Endodermal cell (in vitro differentiated cells): ENCODE data around the gene CASP6. TPM values are rescaled to one million over a fixed set of nuclear protein-coding genes. Genes with fewer than 3 reads are reported as not detected.

Experiments
- DNase-seq: peaks from one replicate; pipeline ENCODE4 v3.0.0-alpha.2; 2017
- H3K27ac ChIP-seq: 2 replicates; pipeline ENCODE4 v1.5.1; 2013; ENCODE audit warnings: mild to moderate bottlenecking, low read depth, low read length, moderate library complexity
- H3K27me3 ChIP-seq: 2 replicates; pipeline ENCODE4 v1.6.1; 2013; ENCODE audit warnings: mild to moderate bottlenecking, low read length, moderate library complexity; ENCODE audit not compliant: insufficient read depth, control insufficient read depth, poor library complexity, severe bottlenecking
- H3K36me3 ChIP-seq: 2 replicates; pipeline ENCODE4 v1.7.0; 2013; ENCODE audit warnings: mild to moderate bottlenecking, low read length, moderate library complexity; ENCODE audit not compliant: control insufficient read depth, insufficient read depth
- H3K4me1 ChIP-seq: one replicate; pipeline ENCODE4 v1.7.0; 2013; ENCODE audit warnings: low read length; ENCODE audit not compliant: control insufficient read depth, insufficient read depth
- H3K4me3 ChIP-seq: 2 replicates; pipeline ENCODE4 v1.5.1; 2013; ENCODE audit warnings: mild to moderate bottlenecking, low read length, moderate library complexity
- H3K9ac ChIP-seq: 2 replicates; pipeline ENCODE4 v1.6.1; 2013; ENCODE audit warnings: mild to moderate bottlenecking, low read length, moderate library complexity; ENCODE audit not compliant: poor library complexity, severe bottlenecking; ENCODE audit errors: extremely low read depth
- H3K9me3 ChIP-seq: 2 replicates; pipeline ENCODE4 v1.6.1; 2013; ENCODE audit warnings: mild to moderate bottlenecking, low read length, moderate library complexity; ENCODE audit not compliant: control insufficient read depth
- H3K27ac Mint-ChIP-seq: 2 replicates; pipeline ENCODE4 v1.8.0; 2020; ENCODE audit warnings: mixed read lengths
- H3K27me3 Mint-ChIP-seq: 2 replicates; pipeline ENCODE4 v1.8.0; 2021; ENCODE audit warnings: mild to moderate bottlenecking, mixed read lengths; ENCODE audit not compliant: insufficient read depth
- H3K36me3 Mint-ChIP-seq: 2 replicates; pipeline ENCODE4 v1.8.0; 2020; ENCODE audit warnings: low read depth, mixed read lengths
- H3K4me1 Mint-ChIP-seq: 2 replicates; pipeline ENCODE4 v1.8.0; 2020; ENCODE audit warnings: mixed read lengths
- H3K4me3 Mint-ChIP-seq: 2 replicates; pipeline ENCODE4 v1.8.0; 2020; ENCODE audit warnings: mild to moderate bottlenecking, moderate library complexity, mixed read lengths
- H3K9me3 Mint-ChIP-seq: 2 replicates; pipeline ENCODE4 v1.8.0; 2020; ENCODE audit warnings: mild to moderate bottlenecking, mixed read lengths
- CTCF ChIP-seq: fragments of 200-600 bp; sonication (generic); conservative IDR thresholded peaks from 2 replicates; pipeline ENCODE4 v1.5.0; 2021; ENCODE audit warnings: antibody characterized with exemption, mild to moderate bottlenecking
- WGBS, 2 experiments: methylation state at CpG; one replicate each; pipeline versions ENCODE4 v1.1.5 to v1.1.7; 2013; ENCODE audit warnings: missing lambda C conversion rate in 2 of 2, mixed read lengths in 1 of 2; ENCODE audit not compliant: insufficient coverage in 1 of 2, insufficient read length in 1 of 2; 5-methylcytosine and 5-hydroxymethylcytosine counted together
- total RNA-seq, 2 donors: library from RNA; stranded (reverse); fragmentation: NEBNext Ultra II Directional in 1 of 2; extraction: Animal tissue kit (Norgen Biotek cat#: 25700) in 1 of 2; gene quantifications; 2 replicates in 1 of 2; 3 replicates in 1 of 2; pipeline ENCODE4 v1.2.1, GENCODE V29; 2021

CASP6 gene
- total RNA-seq, 2 donors from 2014 or later: 20.9 to 21.8 TPM

GRCh38 chr4:109690690-109691410 is 12.4 kb downstream of the CASP6 start:
- no peaks in the 10 kb centered on the region for H3K27me3 ChIP-seq
- peaks cover 42% of the 10 kb centered on the region for H3K36me3 Mint-ChIP-seq
- no peak overlapping the region for H3K27ac ChIP-seq
- no peaks in the 10 kb centered on the region for H3K4me1 ChIP-seq
- DNase-seq: no peak
- no peaks in the 10 kb centered on the region for H3K27me3 Mint-ChIP-seq
- no peaks in the 10 kb centered on the region for H3K4me1 Mint-ChIP-seq
- no peak for TF ChIP-seq CTCF
- H3K4me3 ChIP-seq: no peak overlapping the region
- no peak overlapping the region for H3K27ac Mint-ChIP-seq
- H3K4me3 Mint-ChIP-seq: no peak overlapping the region
- H3K9ac ChIP-seq: no peak overlapping the region
- WGBS, 2 experiments: 98 to 100% methylated on average over 4 to 6 of the region's 6 CpGs
- no peaks in the 10 kb centered on the region for H3K9me3 ChIP-seq
- peaks cover 36% of the 10 kb centered on the region for H3K36me3 ChIP-seq
- H3K9me3 Mint-ChIP-seq: no peaks in the 10 kb centered on the region

- Mint-ChIP-seq H3K4me3 (no peak overlapping the region), H3K36me3 (peaks cover 19% of the 10 kb centered on the region), H3K9me3 (peaks cover 15% of the 10 kb centered on the region), H3K27ac (no peak overlapping the region), H3K27me3 (peaks cover 8% of the 10 kb centered on the region), H3K4me1 (peaks cover 11% of the 10 kb centered on the region)
- TF ChIP-seq CTCF: no peak
- no peak overlapping the region for H3K27ac ChIP-seq
- no peak for DNase-seq
- no peaks in the 10 kb centered on the region for H3K4me1 ChIP-seq
- peaks cover 10% of the 10 kb centered on the region for H3K9me3 ChIP-seq
- H3K9ac ChIP-seq: no peak overlapping the region
- no peaks in the 10 kb centered on the region for H3K27me3 ChIP-seq
- no peak overlapping the region for H3K4me3 ChIP-seq
- peaks cover 6% of the 10 kb centered on the region for H3K36me3 ChIP-seq
These were observed 18.5 kb downstream of the CASP6 start for GRCh38 chr4:109684727-109685126.

- Histone ChIP-seq H3K9me3 (peaks cover 17% of the 10 kb centered on the region), H3K9ac (no peak overlapping the region), H3K4me1 (no peaks in the 10 kb centered on the region), H3K27me3 (no peaks in the 10 kb centered on the region), H3K4me3 (no peak overlapping the region), H3K27ac (no peak overlapping the region), H3K36me3 (peaks cover 6% of the 10 kb centered on the region)
- no peak for DNase-seq
- no peak for TF ChIP-seq CTCF
- Mint-ChIP-seq H3K4me3 (no peak overlapping the region), H3K27me3 (peaks cover 8% of the 10 kb centered on the region), H3K4me1 (peaks cover 11% of the 10 kb centered on the region), H3K36me3 (peaks cover 20% of the 10 kb centered on the region), H3K27ac (no peak overlapping the region), H3K9me3 (peaks cover 25% of the 10 kb centered on the region)
- WGBS, 2 experiments: 93% methylated on average over 6 of the region's 6 CpGs; no CpG with 5 or more reads in 1 of the 2 experiments
These were observed 19.5 kb downstream of the CASP6 start for GRCh38 chr4:109683621-109684253.
